ENCODE measurements around the gene NAV3.

DNA sequence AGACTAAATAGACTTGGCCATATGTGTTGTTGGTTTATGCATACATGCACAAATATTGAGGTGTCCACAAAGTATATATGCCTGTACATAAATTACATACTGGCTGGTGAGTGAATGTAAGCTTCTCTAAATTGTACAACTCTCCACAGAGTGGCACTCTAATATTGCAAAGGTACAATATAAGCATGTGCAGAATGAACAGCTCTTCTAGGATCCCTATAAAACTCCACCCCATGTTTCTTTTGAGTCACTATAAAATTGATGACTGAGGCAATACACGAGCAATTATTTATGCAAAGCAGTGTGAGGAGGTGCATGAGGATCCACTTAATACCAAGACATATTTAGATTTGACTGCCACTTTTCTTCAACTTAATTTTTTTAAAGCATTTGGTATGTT lies 172.2 kb downstream of the NAV3 start:
- TF ChIP-seq, protein P1, sequence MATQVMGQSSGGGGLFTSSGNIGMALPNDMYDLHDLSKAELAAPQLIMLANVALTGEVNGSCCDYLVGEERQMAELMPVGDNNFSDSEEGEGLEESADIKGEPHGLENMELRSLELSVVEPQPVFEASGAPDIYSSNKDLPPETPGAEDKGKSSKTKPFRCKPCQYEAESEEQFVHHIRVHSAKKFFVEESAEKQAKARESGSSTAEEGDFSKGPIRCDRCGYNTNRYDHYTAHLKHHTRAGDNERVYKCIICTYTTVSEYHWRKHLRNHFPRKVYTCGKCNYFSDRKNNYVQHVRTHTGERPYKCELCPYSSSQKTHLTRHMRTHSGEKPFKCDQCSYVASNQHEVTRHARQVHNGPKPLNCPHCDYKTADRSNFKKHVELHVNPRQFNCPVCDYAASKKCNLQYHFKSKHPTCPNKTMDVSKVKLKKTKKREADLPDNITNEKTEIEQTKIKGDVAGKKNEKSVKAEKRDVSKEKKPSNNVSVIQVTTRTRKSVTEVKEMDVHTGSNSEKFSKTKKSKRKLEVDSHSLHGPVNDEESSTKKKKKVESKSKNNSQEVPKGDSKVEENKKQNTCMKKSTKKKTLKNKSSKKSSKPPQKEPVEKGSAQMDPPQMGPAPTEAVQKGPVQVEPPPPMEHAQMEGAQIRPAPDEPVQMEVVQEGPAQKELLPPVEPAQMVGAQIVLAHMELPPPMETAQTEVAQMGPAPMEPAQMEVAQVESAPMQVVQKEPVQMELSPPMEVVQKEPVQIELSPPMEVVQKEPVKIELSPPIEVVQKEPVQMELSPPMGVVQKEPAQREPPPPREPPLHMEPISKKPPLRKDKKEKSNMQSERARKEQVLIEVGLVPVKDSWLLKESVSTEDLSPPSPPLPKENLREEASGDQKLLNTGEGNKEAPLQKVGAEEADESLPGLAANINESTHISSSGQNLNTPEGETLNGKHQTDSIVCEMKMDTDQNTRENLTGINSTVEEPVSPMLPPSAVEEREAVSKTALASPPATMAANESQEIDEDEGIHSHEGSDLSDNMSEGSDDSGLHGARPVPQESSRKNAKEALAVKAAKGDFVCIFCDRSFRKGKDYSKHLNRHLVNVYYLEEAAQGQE (IDR thresholded peaks at IDR 0.05; ENCODE audit: insufficient replicate concordance, low read depth), result no peak
- TF ChIP-seq, protein P2, sequence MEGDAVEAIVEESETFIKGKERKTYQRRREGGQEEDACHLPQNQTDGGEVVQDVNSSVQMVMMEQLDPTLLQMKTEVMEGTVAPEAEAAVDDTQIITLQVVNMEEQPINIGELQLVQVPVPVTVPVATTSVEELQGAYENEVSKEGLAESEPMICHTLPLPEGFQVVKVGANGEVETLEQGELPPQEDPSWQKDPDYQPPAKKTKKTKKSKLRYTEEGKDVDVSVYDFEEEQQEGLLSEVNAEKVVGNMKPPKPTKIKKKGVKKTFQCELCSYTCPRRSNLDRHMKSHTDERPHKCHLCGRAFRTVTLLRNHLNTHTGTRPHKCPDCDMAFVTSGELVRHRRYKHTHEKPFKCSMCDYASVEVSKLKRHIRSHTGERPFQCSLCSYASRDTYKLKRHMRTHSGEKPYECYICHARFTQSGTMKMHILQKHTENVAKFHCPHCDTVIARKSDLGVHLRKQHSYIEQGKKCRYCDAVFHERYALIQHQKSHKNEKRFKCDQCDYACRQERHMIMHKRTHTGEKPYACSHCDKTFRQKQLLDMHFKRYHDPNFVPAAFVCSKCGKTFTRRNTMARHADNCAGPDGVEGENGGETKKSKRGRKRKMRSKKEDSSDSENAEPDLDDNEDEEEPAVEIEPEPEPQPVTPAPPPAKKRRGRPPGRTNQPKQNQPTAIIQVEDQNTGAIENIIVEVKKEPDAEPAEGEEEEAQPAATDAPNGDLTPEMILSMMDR (IDR thresholded peaks at IDR 0.05; ENCODE audit: insufficient read depth, low read length), result peak; percentile 20

Data from HL-60 (cell line).